Stimulated activated CD8-positive, alpha-beta memory T cell treated with anti-CD3 and anti-CD28 coated beads, Interleukin-7, amount 100 ng/mL, for 24 hours (primary cell): ENCODE data around the gene PDK2.

Source experiments
- DNase-seq: peaks from one replicate; pipeline ENCODE4 v3.0.0-alpha.2; 2020; ENCODE audit warnings: low read depth

The PDK2 gene

GRCh38 chr17:50094753-50095619, at the start of gene PDK2:
PDK2 (plus strand) TSS chr17:50095351; CDS start chr17:50095436, 85 bp downstream.
- peak; percentile 86 for DNase-seq

GRCh38 chr17:50046179-50046578, 49.0 kb upstream of the PDK2 start:
- no peak for DNase-seq

- no peak for DNase-seq
Measured at GRCh38 chr17:50046667-50047066, 48.5 kb upstream of the PDK2 start.

- DNase-seq = no peak
Measured at GRCh38 chr17:50047083-50047482, 48.1 kb upstream of the PDK2 start.

GRCh38 chr17:50047488-50048126, 47.5 kb upstream of the PDK2 start:
- DNase-seq = no peak

DNA sequence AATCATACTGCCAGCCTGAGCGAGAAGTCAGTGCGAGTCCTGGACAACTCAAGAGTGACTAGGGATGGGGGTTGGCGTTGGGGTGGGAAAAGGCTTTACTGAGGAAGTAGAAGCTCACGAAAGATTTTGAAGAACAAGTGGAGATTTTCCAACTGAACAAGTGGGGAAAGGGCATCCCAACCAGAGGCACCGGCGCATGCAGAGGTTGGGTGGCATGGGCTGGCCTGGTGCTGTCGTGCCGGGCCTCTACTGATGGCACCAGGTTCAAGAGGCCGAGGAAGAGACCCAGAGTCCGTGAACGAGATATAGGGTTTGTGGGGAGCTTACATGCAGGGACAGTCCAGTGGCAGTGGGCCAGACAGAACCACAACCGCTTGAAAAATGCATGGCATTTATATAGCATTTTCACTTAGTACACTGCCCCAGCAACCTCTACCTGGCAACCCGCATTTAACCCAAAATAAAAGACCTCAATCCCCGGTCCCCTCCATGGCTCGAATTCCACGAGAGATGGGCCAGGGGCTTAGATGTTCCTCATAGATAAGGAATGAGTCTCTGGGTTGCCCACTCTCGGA, 46.9 kb upstream of the PDK2 start:
- DNase-seq = no peak

- no peak for DNase-seq
Measured at GRCh38 chr17:50048988-50049387, 46.2 kb upstream of the PDK2 start.

GRCh38 chr17:50049636-50050035, 45.5 kb upstream of the PDK2 start:
- no peak for DNase-seq

DNA sequence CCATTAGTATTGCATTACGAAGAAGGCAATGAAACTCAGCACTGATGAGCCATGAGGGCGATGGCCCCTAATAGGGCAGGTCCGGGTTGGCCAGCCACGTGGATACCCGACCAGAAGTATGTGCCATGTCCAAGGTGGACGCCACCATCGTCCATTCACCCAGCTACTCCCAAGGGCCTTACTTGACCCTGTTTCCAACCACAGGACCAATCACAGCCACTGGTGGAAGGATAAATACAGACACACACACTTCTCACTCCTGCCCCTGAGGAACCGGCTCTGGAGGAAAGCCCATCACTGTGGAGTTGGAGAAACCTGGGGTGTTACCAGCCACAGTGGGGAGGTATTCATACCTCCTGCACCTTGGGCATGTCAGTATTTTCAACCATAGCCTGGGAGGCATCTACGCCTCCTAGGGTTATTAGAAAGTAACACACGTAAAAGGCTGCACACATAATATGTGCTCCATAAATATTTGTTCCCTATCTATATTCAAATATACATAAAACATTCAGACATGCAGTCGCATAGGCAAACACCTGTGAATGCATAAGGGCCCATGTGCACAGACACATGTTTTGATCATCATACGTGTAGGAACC, 44.6 kb upstream of the PDK2 start:
- DNase-seq = no peak

- DNase-seq = peak; percentile 50
Measured at GRCh38 chr17:50051082-50051576, 44.0 kb upstream of the PDK2 start.

GRCh38 chr17:50051606-50052005, 43.5 kb upstream of the PDK2 start:
- DNase-seq = no peak

- DNase-seq = no peak
Measured at GRCh38 chr17:50052241-50052796, 42.8 kb upstream of the PDK2 start.

DNA sequence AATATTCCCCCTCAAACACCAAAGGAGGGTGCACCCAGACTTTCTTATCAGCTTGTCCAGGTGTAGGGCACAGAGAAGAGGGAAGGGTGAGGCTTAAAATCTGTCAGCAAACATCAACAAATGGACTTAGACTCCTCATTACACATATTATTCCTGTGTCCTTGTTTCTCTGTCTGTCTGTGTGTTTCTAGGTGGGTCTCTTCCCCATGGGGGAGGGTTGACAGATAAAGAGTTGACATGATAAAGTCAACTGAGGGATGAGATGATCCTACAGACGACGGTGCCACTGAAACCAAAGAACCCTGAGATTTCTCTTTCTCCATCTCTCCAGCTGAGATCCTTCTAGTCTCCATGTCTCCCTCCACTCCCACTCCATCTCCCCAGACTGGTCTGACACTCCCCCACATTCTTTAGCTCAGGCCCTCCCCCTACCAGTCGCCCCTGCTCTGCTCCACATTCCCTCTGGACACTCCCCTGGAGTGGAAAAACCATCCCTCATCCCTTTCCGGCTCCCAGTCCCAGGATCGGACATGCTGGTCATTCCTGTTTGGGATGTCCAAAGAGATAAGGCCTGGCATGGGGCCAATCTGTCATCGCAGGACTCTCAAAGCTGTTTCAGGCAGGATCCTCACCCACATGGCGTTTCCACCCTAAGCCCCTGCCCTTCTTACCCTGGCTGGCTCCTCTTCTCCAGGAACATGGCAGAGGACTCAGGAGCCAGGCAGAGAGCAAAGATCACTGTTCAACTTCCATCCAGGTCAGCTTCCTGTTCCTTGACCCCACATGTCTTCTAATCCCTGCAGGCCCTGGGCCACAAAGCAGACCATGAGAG, 42.1 kb upstream of the PDK2 start:
- DNase-seq = no peak

GRCh38 chr17:50053654-50053960, 41.5 kb upstream of the PDK2 start:
- no peak for DNase-seq

- no peak for DNase-seq
Measured at GRCh38 chr17:50055055-50055425, 40.1 kb upstream of the PDK2 start.

DNA sequence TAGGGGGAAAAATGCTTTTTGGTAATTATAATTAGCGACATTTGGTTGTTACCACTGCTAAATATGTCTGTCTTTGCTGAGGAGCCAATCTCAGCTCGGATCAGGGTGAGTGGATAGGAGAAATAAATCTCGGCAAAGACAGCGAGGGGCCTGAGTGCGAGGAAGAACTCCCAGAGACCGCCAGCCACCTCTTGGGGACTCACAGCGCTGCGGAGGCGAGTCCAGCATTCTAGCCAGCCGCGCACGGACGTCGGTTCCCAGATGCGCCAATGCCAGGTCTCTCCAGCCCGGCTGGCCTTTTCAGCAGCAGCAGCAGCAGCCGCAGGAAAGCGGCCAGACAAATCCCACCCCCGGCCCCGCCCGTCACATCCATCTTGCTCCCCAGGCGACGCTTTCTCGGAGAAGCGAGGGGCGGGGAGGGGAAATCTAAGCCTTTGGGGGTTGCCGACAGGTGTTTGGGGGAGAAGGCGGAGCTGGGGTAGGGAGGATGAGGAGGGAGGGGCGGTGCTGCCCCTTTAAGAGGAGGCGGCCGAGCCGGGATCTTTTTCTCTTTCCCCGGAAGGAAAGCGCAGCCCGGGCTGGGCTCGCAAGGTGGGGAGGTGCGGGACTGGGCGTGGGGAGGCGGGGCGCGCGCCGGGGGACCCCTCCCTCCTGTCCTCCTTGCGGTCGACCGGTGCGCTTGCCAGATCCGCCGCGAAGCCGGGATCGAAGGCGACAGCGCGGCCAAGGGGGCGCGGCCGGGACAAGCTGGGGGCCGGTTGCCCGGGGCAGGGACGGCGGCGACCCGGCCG, 39.5 kb upstream of the PDK2 start, which contains the start of gene ITGA3:
TSS of gene ITGA3 (plus strand) at position 685 of the 791 bp plus-strand sequence. CDS start 330 bp downstream, outside the sequence.
- peak; percentile 24 for DNase-seq

DNA sequence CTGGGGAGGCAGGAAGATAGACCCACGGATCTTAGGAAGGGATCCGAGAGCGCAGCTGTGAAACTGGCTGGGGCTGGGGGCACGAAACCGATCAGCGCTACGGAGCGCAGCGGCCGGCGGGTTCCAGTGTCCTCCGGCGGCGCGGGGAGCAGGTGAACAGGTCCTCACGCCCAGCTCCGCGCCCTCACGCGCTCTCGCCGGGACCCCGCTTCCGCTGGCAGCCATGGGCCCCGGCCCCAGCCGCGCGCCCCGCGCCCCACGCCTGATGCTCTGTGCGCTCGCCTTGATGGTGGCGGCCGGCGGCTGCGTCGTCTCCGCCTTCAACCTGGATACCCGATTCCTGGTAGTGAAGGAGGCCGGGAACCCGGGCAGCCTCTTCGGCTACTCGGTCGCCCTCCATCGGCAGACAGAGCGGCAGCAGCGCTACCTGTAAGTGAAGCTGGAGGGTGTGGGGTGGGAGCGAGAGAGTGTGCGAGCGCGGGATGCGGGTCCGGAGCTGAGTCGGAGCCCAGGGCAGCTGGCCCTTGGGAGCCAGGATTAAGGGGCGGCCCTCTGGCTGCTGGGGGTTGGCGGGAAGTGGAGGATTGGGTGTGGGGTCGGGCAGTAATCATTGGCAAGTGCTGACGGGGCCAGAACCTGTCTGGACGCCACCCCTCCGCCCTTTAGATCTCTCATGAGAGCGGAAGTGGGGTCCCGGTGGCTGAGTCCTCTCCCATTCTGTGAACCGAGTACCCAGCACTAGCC, 38.8 kb upstream of the PDK2 start:
- peak; percentile 24 for DNase-seq

DNA sequence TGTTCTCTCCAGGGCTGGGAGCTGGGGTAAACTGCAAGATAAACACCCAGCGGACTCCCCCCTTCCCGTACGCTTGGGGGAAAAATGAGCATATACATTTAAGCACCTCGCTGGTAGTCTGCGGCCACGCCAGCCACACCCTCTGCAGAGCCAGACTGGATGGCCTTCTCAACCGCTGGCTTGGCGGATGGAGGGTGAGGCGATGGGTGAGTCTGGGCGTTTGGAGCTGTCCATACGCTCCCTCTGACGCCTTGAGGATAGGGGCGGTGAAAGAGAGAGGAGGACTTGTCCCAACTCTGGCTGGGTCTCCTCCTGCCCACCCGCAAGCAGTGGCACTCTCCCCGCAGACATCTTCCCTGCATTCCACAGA, 38.2 kb upstream of the PDK2 start:
- no peak for DNase-seq

DNA sequence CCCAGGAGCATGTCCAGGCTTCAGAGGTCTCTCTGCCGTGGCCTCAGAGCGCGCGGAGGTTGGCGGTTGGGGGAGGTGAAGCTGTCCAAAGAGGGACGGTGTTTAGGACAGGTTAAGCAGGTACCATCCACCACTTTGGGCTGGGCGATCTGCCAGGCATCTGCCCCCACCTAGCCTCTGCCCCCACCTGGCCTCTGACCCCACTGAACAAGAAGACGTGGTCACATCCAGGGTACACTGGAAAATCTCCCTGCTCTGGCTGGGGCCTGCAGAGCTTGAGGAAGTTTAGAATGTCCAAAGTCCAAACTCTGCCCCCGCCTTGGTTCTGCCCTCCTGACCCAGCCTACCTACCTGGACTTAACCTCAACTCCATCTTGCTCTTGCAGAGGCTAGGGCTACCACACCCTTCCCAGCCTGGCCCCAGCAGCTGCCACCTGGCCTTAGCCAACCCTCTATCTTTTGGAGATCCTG, 37.6 kb upstream of the PDK2 start:
- DNase-seq = no peak
